ENCODE results near the gene SERPINB5.

The SERPINB5 gene

DNA sequence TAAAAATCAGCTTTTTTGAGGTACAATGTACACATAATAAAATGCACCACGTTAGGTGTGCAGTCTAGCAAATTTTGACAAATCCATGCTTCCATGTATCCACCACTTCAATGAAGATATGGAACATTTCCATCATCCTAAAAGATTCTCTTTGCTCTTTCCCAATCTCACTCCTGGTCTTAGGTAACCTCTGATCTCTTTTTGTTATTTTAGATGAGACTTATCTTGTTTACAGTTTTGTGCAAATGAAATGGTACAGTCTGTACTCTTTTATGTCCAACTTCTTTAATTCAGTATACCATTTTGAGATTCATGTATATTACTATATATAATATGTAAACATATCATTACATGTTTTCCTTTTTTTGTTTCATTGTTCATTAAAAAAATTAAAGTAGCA, 16.3 kb upstream of the SERPINB5 start:
- ChIA-PET POLR2A (no interaction called here), CTCF (interaction anchor here (1.4 to 1.5 kb wide), 2 partner anchors 46 to 51 kb away, joined by 3 read pairs; no protein-coding TSS in a partner anchor)
- DNase-seq (ENCODE audit: extremely low spot score): no peak
- TF ChIP-seq, protein P1, sequence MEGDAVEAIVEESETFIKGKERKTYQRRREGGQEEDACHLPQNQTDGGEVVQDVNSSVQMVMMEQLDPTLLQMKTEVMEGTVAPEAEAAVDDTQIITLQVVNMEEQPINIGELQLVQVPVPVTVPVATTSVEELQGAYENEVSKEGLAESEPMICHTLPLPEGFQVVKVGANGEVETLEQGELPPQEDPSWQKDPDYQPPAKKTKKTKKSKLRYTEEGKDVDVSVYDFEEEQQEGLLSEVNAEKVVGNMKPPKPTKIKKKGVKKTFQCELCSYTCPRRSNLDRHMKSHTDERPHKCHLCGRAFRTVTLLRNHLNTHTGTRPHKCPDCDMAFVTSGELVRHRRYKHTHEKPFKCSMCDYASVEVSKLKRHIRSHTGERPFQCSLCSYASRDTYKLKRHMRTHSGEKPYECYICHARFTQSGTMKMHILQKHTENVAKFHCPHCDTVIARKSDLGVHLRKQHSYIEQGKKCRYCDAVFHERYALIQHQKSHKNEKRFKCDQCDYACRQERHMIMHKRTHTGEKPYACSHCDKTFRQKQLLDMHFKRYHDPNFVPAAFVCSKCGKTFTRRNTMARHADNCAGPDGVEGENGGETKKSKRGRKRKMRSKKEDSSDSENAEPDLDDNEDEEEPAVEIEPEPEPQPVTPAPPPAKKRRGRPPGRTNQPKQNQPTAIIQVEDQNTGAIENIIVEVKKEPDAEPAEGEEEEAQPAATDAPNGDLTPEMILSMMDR (IDR thresholded peaks at IDR 0.05; ENCODE audit: control extremely low read depth, extremely low read depth, low read depth, missing control alignments): no peak

DNA sequence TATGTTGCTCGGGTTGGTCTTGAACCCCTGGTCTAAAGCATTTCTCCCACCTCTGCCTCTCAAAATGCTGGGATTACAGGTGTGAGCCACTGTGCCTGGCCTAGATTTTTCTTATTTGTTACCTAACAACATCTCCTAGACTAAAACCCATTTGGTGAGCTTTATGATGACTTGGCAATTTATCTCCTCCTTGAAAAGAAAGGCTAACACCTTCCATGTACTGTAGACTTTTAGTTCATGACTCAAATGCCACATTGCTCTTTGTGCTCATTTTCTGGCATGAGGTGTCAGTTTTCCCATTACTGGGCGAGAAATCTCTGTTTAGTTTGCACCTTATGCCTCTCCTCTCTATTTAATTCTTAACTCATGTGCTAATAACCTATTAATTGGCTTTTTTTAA, 12.3 kb upstream of the SERPINB5 start:
- no peak for DNase-seq (ENCODE audit: extremely low spot score)
- CTCF ChIA-PET: no interaction called here
- POLR2A ChIA-PET: no interaction called here
- TF ChIP-seq, protein P1 (IDR thresholded peaks at IDR 0.05; ENCODE audit: control extremely low read depth, extremely low read depth, low read depth, missing control alignments): no peak

GRCh38 chr18:63465059-63465458, 11.7 kb upstream of the SERPINB5 start:
- TF ChIP-seq, protein P1 (IDR thresholded peaks at IDR 0.05; ENCODE audit: control extremely low read depth, extremely low read depth, low read depth, missing control alignments): no peak
- ChIA-PET POLR2A (no interaction called here), CTCF (no interaction called here)
- no peak for DNase-seq (ENCODE audit: extremely low spot score)

- POLR2A ChIA-PET: no interaction called here
- CTCF ChIA-PET: interaction anchor here (1.8 kb wide), 1 partner anchor 9 kb away, joined by 4 read pairs; the partner anchor contains the start of gene SERPINB5
- TF ChIP-seq, protein P1 (IDR thresholded peaks at IDR 0.05; ENCODE audit: control extremely low read depth, extremely low read depth, low read depth, missing control alignments): no peak
These were observed 9.1 kb upstream of the SERPINB5 start for GRCh38 chr18:63467699-63468098.

DNA sequence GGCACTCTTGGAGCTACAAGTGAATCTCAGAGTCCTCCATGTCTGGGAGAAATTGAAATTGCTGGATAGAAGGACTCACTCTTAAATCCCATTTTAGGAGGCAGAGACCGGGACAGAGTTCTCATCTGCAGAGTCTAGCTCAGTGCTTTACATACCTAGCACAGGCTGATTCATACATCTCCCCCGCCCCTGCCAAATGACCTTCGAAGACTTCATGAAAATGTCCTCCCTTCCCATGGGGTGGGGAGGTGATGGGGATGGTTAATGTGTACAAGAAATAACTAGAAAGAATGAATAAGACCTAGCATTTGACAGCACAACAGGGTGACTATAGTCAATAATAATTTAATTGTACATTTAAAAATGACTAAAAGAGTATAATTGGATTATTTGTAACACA, 8.2 kb upstream of the SERPINB5 start:
- TF ChIP-seq, protein P1 (IDR thresholded peaks at IDR 0.05; ENCODE audit: control extremely low read depth, extremely low read depth, low read depth, missing control alignments): no peak
- POLR2A ChIA-PET: no interaction called here
- CTCF ChIA-PET: interaction anchor here (1.8 kb wide), 1 partner anchor 8 kb away, joined by 4 read pairs; the partner anchor contains the start of gene SERPINB5
- DNase-seq (ENCODE audit: extremely low spot score): no peak

More at GRCh38 chr18:63467699-63468098, 9.1 kb upstream of the SERPINB5 start:
- no peak for DNase-seq (ENCODE audit: extremely low spot score)

DNA sequence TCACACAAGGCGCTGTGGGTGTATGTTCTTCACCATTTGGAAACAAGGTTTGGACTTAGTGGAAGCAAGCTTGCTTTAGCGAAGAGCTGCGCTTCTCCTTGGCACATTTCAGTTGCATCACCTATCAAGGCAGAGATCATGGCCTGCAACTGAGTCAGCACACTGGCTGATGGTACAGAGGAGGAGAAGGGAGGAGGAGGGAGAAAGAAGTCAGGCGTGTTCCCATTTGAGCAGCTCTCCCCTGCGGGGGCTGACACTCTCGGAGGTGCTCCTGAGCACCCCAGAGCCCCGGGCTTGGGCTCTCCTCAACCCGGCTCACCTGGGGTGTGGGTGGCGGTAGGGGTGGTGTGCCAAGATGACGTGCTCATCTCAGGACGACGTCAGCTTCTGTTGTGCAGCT, 6.0 kb upstream of the SERPINB5 start:
- TF ChIP-seq, protein P1 (IDR thresholded peaks at IDR 0.05; ENCODE audit: control extremely low read depth, extremely low read depth, low read depth, missing control alignments): no peak
- DNase-seq (ENCODE audit: extremely low spot score): no peak
- ChIA-PET POLR2A (no interaction called here), CTCF (interaction anchor here (3.2 kb wide), 1 partner anchor 48 kb away, joined by 9 read pairs; no protein-coding TSS in a partner anchor)
